ENCODE results near the gene PCDHA11.
"Not testable (repeated sequence)": the region's sequence is repeated elsewhere in the genome, so short reads cannot be mapped to it uniquely, and the experiment has no call there.

PCDHA11 gene

DNA sequence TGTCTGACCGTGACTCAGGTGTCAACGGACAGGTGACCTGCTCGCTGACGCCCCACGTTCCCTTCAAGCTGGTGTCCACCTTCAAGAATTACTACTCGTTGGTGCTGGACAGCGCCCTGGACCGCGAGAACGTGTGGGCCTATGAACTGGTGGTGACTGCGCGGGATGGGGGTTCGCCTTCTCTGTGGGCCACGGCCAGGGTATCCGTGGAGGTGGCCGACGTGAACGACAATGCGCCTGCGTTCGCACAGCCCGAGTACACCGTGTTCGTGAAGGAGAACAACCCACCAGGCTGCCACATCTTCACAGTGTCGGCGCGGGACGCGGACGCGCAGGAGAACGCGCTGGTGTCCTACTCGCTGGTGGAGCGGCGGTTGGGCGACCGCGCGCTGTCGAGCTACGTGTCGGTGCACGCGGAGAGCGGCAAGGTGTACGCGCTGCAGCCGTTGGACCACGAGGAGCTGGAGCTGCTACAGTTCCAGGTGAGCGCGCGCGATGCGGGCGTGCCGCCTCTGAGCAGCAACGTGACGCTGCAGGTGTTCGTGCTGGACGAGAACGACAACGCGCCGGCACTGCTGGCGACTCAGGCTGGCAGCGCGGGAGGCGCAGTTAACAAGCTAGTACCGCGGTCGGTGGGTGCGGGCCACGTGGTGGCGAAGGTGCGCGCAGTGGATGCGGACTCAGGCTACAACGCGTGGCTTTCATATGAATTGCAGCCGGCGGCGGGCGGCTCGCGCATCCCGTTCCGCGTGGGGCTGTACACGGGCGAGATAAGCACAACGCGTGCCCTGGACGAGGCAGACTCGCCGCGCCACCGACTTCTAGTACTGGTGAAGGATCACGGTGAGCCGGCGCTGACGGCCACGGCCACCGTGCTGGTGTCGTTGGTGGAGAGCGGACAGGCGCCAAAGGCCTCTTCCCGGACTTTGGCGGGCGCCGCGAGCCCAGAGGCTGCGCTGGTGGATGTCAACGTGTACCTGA lies 1.8 kb downstream of the PCDHA11 start:
- Histone ChIP-seq H3K79me2 (ENCODE audit: low read length) (no peaks in the 10 kb centered on the region), H4K20me1 (ENCODE audit: insufficient read depth, low read length) (no peaks in the 10 kb centered on the region), H3K9ac (ENCODE audit: low read length) (no peak overlapping the region), H3K27ac (ENCODE audit: low read length) (no peak overlapping the region), H2AFZ (ENCODE audit: low read depth, low read length) (no peak overlapping the region), H3K4me2 (ENCODE audit: low read length) (no peak overlapping the region), H3K4me3 (ENCODE audit: low read length) (no peak overlapping the region), H3K36me3 (replicated peaks; ENCODE audit: low read depth, low read length) (no peaks in the 10 kb centered on the region), H3K4me1 (ENCODE audit: low read length) (no peaks in the 10 kb centered on the region), H3K9me3 (ENCODE audit: insufficient read depth, low read length) (no peaks in the 10 kb centered on the region), H3K27me3 (ENCODE audit: low read depth, low read length) (no peaks in the 10 kb centered on the region)
- TF ChIP-seq, protein P1, sequence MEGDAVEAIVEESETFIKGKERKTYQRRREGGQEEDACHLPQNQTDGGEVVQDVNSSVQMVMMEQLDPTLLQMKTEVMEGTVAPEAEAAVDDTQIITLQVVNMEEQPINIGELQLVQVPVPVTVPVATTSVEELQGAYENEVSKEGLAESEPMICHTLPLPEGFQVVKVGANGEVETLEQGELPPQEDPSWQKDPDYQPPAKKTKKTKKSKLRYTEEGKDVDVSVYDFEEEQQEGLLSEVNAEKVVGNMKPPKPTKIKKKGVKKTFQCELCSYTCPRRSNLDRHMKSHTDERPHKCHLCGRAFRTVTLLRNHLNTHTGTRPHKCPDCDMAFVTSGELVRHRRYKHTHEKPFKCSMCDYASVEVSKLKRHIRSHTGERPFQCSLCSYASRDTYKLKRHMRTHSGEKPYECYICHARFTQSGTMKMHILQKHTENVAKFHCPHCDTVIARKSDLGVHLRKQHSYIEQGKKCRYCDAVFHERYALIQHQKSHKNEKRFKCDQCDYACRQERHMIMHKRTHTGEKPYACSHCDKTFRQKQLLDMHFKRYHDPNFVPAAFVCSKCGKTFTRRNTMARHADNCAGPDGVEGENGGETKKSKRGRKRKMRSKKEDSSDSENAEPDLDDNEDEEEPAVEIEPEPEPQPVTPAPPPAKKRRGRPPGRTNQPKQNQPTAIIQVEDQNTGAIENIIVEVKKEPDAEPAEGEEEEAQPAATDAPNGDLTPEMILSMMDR (IDR thresholded peaks at IDR 0.05; ENCODE audit: low read depth, low read length): no peak
- no peak for TF ChIP-seq EZH2phosphoT487 (IDR thresholded peaks at IDR 0.05; ENCODE audit: low read depth)

DNA sequence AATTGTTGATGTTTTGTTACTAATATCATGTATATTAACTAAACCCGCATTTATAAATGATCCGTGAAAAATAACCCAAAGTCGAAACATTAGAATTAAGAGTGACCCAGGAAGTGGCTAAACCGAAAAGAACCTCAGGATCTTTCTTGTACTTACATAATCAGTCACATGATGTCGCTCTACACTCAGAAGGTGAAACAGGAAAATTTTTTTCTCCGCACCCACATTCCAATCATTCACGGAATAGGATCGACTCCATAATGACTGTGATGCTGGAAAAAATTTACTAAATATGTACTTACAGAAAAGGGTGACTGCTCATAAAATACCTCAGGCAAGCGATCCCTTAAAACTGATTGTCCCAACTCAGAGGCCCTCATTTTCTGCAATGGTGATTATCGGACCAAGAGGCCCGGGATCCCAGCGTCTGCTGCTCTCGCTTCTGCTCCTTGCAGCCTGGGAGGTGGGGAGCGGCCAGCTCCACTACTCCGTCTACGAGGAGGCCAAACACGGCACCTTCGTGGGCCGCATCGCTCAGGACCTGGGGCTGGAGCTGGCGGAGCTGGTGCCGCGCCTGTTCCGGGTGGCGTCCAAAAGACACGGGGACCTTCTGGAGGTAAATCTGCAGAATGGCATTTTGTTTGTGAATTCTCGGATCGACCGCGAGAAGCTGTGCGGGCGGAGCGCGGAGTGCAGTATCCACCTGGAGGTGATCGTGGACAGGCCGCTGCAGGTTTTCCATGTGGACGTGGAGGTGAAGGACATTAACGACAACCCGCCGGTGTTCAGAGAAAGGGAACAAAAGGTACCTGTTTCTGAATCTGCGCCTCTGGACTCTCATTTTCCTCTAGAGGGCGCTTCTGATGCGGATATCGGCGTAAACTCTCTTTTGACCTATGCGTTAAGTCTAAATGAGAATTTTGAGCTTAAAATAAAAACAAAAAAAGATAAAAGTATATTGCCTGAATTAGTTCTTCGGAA lies 6.6 kb downstream of the PCDHA11 start, which contains the start of gene PCDHA12:
PCDHA12 (plus strand) TSS at position 224 of the 981 bp plus-strand sequence; CDS start at position 389, 165 bp downstream.
- H2AFZ ChIP-seq (ENCODE audit: low read depth, low read length): no peak within 1 kb of the TSS
- no peak within 1 kb of the TSS for H3K4me3 ChIP-seq (ENCODE audit: low read length)
- H3K36me3 ChIP-seq (replicated peaks; ENCODE audit: low read depth, low read length): no peaks in the 10 kb centered on the region
- H3K4me1 ChIP-seq (ENCODE audit: low read length): no peaks in the 10 kb centered on the region
- H3K9ac ChIP-seq (ENCODE audit: low read length): no peak within 1 kb of the TSS
- no peak within 1 kb of the TSS for H3K4me2 ChIP-seq (ENCODE audit: low read length)
- no peaks in the 10 kb centered on the region for H3K9me3 ChIP-seq (ENCODE audit: insufficient read depth, low read length)
- H3K27me3 ChIP-seq (ENCODE audit: low read depth, low read length): no peaks in the 10 kb centered on the region
- H3K79me2 ChIP-seq (ENCODE audit: low read length): no peaks in the 10 kb centered on the region
- no peak for TF ChIP-seq EZH2phosphoT487 (IDR thresholded peaks at IDR 0.05; ENCODE audit: low read depth)
- TF ChIP-seq, protein P1 (IDR thresholded peaks at IDR 0.05; ENCODE audit: low read depth, low read length): no peak
- H4K20me1 ChIP-seq (ENCODE audit: insufficient read depth, low read length): no peaks in the 10 kb centered on the region
- H3K27ac ChIP-seq (ENCODE audit: low read length): no peak within 1 kb of the TSS

DNA sequence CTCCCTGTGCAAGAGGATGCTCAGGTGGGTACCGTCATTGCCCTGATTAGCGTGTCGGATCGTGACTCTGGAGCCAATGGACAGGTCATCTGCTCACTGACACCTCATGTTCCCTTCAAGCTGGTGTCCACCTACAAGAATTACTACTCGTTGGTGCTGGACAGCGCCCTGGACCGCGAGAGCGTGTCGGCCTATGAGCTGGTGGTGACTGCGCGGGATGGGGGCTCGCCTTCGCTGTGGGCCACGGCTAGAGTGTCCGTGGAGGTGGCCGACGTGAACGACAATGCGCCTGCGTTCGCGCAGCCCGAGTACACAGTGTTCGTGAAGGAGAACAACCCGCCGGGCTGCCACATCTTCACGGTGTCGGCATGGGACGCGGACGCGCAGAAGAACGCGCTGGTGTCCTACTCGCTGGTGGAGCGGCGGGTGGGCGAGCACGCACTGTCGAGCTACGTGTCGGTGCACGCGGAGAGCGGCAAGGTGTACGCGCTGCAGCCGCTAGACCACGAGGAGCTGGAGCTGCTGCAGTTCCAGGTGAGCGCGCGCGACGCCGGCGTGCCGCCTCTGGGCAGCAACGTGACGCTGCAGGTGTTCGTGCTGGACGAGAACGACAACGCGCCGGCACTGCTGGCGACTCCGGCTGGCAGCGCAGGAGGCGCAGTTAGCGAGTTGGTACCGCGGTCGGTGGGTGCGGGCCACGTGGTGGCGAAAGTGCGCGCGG lies 7.9 kb downstream of the PCDHA11 start:
- H3K79me2 ChIP-seq (ENCODE audit: low read length); H4K20me1 ChIP-seq (ENCODE audit: insufficient read depth, low read length); H3K4me3 ChIP-seq (ENCODE audit: low read length): not testable (repeated sequence)

DNA sequence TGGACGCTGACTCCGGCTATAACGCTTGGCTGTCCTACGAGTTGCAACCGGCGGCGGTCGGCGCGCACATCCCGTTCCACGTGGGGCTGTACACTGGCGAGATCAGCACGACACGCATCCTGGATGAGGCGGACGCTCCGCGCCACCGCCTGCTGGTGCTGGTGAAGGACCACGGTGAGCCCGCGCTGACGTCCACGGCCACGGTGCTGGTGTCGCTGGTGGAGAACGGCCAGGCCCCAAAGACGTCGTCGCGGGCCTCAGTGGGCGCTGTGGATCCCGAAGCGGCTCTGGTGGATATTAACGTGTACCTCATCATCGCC lies 8.5 kb downstream of the PCDHA11 start:
- Histone ChIP-seq H3K4me3 (ENCODE audit: low read length) (no peak overlapping the region), H3K27me3 (ENCODE audit: low read depth, low read length) (no peaks in the 10 kb centered on the region), H3K4me2 (ENCODE audit: low read length) (no peak overlapping the region), H3K79me2 (ENCODE audit: low read length) (no peaks in the 10 kb centered on the region), H3K36me3 (replicated peaks; ENCODE audit: low read depth, low read length) (no peaks in the 10 kb centered on the region), H2AFZ (ENCODE audit: low read depth, low read length) (no peak overlapping the region), H3K27ac (ENCODE audit: low read length) (no peak overlapping the region), H3K9me3 (ENCODE audit: insufficient read depth, low read length) (no peaks in the 10 kb centered on the region), H4K20me1 (ENCODE audit: insufficient read depth, low read length) (no peaks in the 10 kb centered on the region), H3K9ac (ENCODE audit: low read length) (no peak overlapping the region), H3K4me1 (ENCODE audit: low read length) (no peaks in the 10 kb centered on the region)
- TF ChIP-seq EZH2phosphoT487 (IDR thresholded peaks at IDR 0.05; ENCODE audit: low read depth): no peak
- TF ChIP-seq, protein P1 (IDR thresholded peaks at IDR 0.05; ENCODE audit: low read depth, low read length): no peak

More for the DNA sequence above, 7.9 kb downstream of the PCDHA11 start:
- not testable (repeated sequence) for H3K4me2 ChIP-seq (ENCODE audit: low read length); H3K27ac ChIP-seq (ENCODE audit: low read length); H3K9me3 ChIP-seq (ENCODE audit: insufficient read depth, low read length); H3K9ac ChIP-seq (ENCODE audit: low read length); H2AFZ ChIP-seq (ENCODE audit: low read depth, low read length); H3K36me3 ChIP-seq (replicated peaks; ENCODE audit: low read depth, low read length); H3K4me1 ChIP-seq (ENCODE audit: low read length); H3K27me3 ChIP-seq (ENCODE audit: low read depth, low read length)

Data from OCI-LY3 (cell line).